ENCODE results near the gene PRKCZ. TPM values are rescaled to one million over a fixed set of nuclear protein-coding genes. Genes with fewer than 3 reads are reported as not detected.

PRKCZ gene
- total RNA-seq, 1 donor from 2014 or later: 41.6 TPM

GRCh38 chr1:2229037-2229864 lies 179.0 kb downstream of the PRKCZ start:
- peak; percentile 85 for DNase-seq (ENCODE audit: low spot score)

- DNase-seq (ENCODE audit: low spot score): no peak
Observed at GRCh38 chr1:2229911-2230731, 179.9 kb downstream of the PRKCZ start.

GRCh38 chr1:2230781-2231531 lies 180.7 kb downstream of the PRKCZ start:
- DNase-seq (ENCODE audit: low spot score): peak; percentile 45

GRCh38 chr1:2231532-2232254 lies 181.5 kb downstream of the PRKCZ start:
- peak; percentile 84 for DNase-seq (ENCODE audit: low spot score)

GRCh38 chr1:2232255-2232915 lies 182.2 kb downstream of the PRKCZ start:
- no peak for DNase-seq (ENCODE audit: low spot score)

- DNase-seq (ENCODE audit: low spot score): no peak
Observed at GRCh38 chr1:2232916-2233438, 182.8 kb downstream of the PRKCZ start.

GRCh38 chr1:2233468-2233867 lies 183.3 kb downstream of the PRKCZ start:
- no peak for DNase-seq (ENCODE audit: low spot score)

- DNase-seq (ENCODE audit: low spot score): peak; percentile 89
Observed at GRCh38 chr1:2233997-2234761, 184.0 kb downstream of the PRKCZ start.

GRCh38 chr1:2234762-2235113 lies 184.5 kb downstream of the PRKCZ start:
- no peak for DNase-seq (ENCODE audit: low spot score)

Other genes with a start within 250 kb of the PRKCZ start
- gene GNB1, start 159.3 kb upstream of the PRKCZ start, total RNA-seq: 304 TPM
- 0.29 TPM for gene CALML6, start 135.2 kb upstream of the PRKCZ start, total RNA-seq
- not detected for gene TMEM52, start 131.1 kb upstream of the PRKCZ start, total RNA-seq
- 0.83 TPM for gene CFAP74, start 46.6 kb upstream of the PRKCZ start, total RNA-seq
- gene GABRD, start 31.1 kb upstream of the PRKCZ start, total RNA-seq: 1.2 TPM
- 52.3 TPM for gene FAAP20, start 144.4 kb downstream of the PRKCZ start, total RNA-seq
- gene SKI, start 177.9 kb downstream of the PRKCZ start, total RNA-seq: 77.5 TPM